ENCODE results near the gene FOXQ1. TPM values are rescaled to one million over a fixed set of nuclear protein-coding genes. Genes with fewer than 3 reads are reported as not detected.

FOXQ1 gene
- total RNA-seq, 3 donors from 2014 or later, result 0.16 to 1.5 TPM; not detected in 1

- intact Hi-C loops (cut with DNase I; ENCODE audit: low total_unique reads), result no loop called here
- H3K27me3 ChIP-seq, result no peaks in the 10 kb centered on the region
- H3K27ac ChIP-seq, result no peak overlapping the region
- no peak for DNase-seq (ENCODE audit: low spot score in 2 of 2)
- TF ChIP-seq POLR2AphosphoS5 (IDR thresholded peaks at IDR 0.05), result no peak
- H3K4me1 ChIP-seq, result no peaks in the 10 kb centered on the region
- H3K4me3 ChIP-seq, result no peak overlapping the region
- no peaks in the 10 kb centered on the region for H3K9me3 ChIP-seq
- H3K36me3 ChIP-seq, result no peaks in the 10 kb centered on the region
Measured at GRCh38 chr6:1363298-1363697, 51.4 kb downstream of the FOXQ1 start.

- H3K4me1 ChIP-seq, result no peaks in the 10 kb centered on the region
- peak overlapping the region in 1 of 3 donors; percentile 9 for H3K4me3 ChIP-seq
- H3K27ac ChIP-seq, result peak overlapping the region in 1 of 2 donors; percentile 52
- TF ChIP-seq POLR2AphosphoS5 (IDR thresholded peaks at IDR 0.05) (peak in 1 of 3 donors; percentile 19), POLR2A (IDR thresholded peaks at IDR 0.05) (no peak), CTCF (IDR thresholded peaks at IDR 0.05) (no peak)
- no peak for DNase-seq (ENCODE audit: low spot score in 2 of 2)
- H3K27me3 ChIP-seq, result no peaks in the 10 kb centered on the region
- intact Hi-C loops (cut with DNase I; ENCODE audit: low total_unique reads), result no loop called here
- H3K36me3 ChIP-seq, result no peaks in the 10 kb centered on the region
- H3K9me3 ChIP-seq, result no peaks in the 10 kb centered on the region
Measured at GRCh38 chr6:1363729-1364572, 52.1 kb downstream of the FOXQ1 start.

Other genes starting within 250 kb of the FOXQ1 start
- gene FOXF2, start 77.5 kb downstream of the FOXQ1 start, total RNA-seq, result 1 to 10 TPM in 2 of 3 donors, under 1 TPM in 1; 0.73 to 4.9 (median 1.6) TPM